IgD-negative memory B cell (primary cell): Measurements from ENCODE around the gene DESI1. TPM values are rescaled to one million over a fixed set of nuclear protein-coding genes. Genes with fewer than 3 reads are reported as not detected.
"Not testable (repeated sequence)": the region's sequence is repeated elsewhere in the genome, so short reads cannot be mapped to it uniquely, and the experiment has no call there.

Experiments used
- H3K27ac Mint-ChIP-seq, 3 donors: one replicate each; pipeline ENCODE4 v1.8.0; 2020 to 2022; ENCODE audit warnings: mild to moderate bottlenecking in 3 of 3, mixed read lengths in 3 of 3, moderate library complexity in 1 of 3
- H3K27me3 Mint-ChIP-seq: one replicate; pipeline ENCODE4 v1.8.0; 2021; ENCODE audit warnings: mixed read lengths
- H3K36me3 Mint-ChIP-seq: one replicate; pipeline ENCODE4 v1.8.0; 2020; ENCODE audit warnings: mild to moderate bottlenecking, mixed read lengths
- H3K4me1 Mint-ChIP-seq, 3 donors: one replicate each; pipeline ENCODE4 v1.8.0; 2020 to 2022; ENCODE audit warnings: mixed read lengths in 3 of 3, mild to moderate bottlenecking in 1 of 3
- H3K4me3 Mint-ChIP-seq, 4 donors: one replicate each; pipeline ENCODE4 v1.8.0; 2020 to 2022; ENCODE audit warnings: mild to moderate bottlenecking in 4 of 4, mixed read lengths in 4 of 4, moderate library complexity in 3 of 4
- H3K9me3 Mint-ChIP-seq, 3 donors: one replicate each; pipeline ENCODE4 v1.8.0; 2020 to 2021; ENCODE audit warnings: mixed read lengths in 3 of 3, mild to moderate bottlenecking in 1 of 3
- polyA plus RNA-seq: library from polyadenylated mRNA; unstranded; fragments of 300-500 nt; fragmentation: Illumina TruSeq; gene quantifications from one replicate; pipeline ENCODE4 v1.2.3, GENCODE V29; 2021

Gene DESI1
- polyA plus RNA-seq, 1 donor from 2014 or later: 12.5 TPM

- H3K27me3 Mint-ChIP-seq: peaks cover 10% of the 10 kb centered on the region
- no peaks in the 10 kb centered on the region for H3K4me1 Mint-ChIP-seq
- peak overlapping the region in 1 of 3 donors; percentile 74 for H3K27ac Mint-ChIP-seq
- no peak overlapping the region for H3K4me3 Mint-ChIP-seq
- no peaks in the 10 kb centered on the region for H3K9me3 Mint-ChIP-seq
- H3K36me3 Mint-ChIP-seq: no peaks in the 10 kb centered on the region
These were observed 57.7 kb downstream of the DESI1 start for GRCh38 chr22:41563051-41563711.

GRCh38 chr22:41562461-41562860 lies 58.4 kb downstream of the DESI1 start:
- Mint-ChIP-seq H3K4me1 (no peaks in the 10 kb centered on the region), H3K36me3 (no peaks in the 10 kb centered on the region), H3K4me3 (no peak overlapping the region), H3K27me3 (peaks cover 14% of the 10 kb centered on the region), H3K27ac (peak overlapping the region in 1 of 3 donors; percentile 74), H3K9me3 (no peaks in the 10 kb centered on the region)

- Mint-ChIP-seq H3K27ac (no peak overlapping the region), H3K27me3 (peaks cover 14% of the 10 kb centered on the region), H3K9me3 (no peaks in the 10 kb centered on the region), H3K4me3 (no peak overlapping the region), H3K4me1 (no peaks in the 10 kb centered on the region), H3K36me3 (no peaks in the 10 kb centered on the region)
These were observed 59.1 kb downstream of the DESI1 start for GRCh38 chr22:41561788-41562187.

- H3K27me3 Mint-ChIP-seq: peaks cover 16% of the 10 kb centered on the region
- H3K36me3 Mint-ChIP-seq: peaks cover 2% of the 10 kb centered on the region
- H3K27ac Mint-ChIP-seq: no peak overlapping the region
- peaks cover 0 to 1% (median 0%) of the 10 kb centered on the region in 3 donors for H3K4me1 Mint-ChIP-seq
- no peaks in the 10 kb centered on the region for H3K9me3 Mint-ChIP-seq
- H3K4me3 Mint-ChIP-seq: no peak overlapping the region
These were observed 59.5 kb downstream of the DESI1 start for GRCh38 chr22:41561335-41561734.

- Mint-ChIP-seq H3K9me3 (no peaks in the 10 kb centered on the region), H3K27me3 (peaks cover 19% of the 10 kb centered on the region), H3K4me3 (no peak overlapping the region), H3K4me1 (peaks cover 0 to 3% (median 0%) of the 10 kb centered on the region in 3 donors), H3K36me3 (peaks cover 2% of the 10 kb centered on the region), H3K27ac (no peak overlapping the region)
These were observed 60.8 kb downstream of the DESI1 start for GRCh38 chr22:41560095-41560471.

- H3K4me1 Mint-ChIP-seq, H3K27ac Mint-ChIP-seq, H3K4me3 Mint-ChIP-seq, H3K9me3 Mint-ChIP-seq, H3K36me3 Mint-ChIP-seq: not testable (repeated sequence)
- H3K27me3 Mint-ChIP-seq: peaks cover 21% of the 10 kb centered on the region
These were observed 62.6 kb downstream of the DESI1 start for GRCh38 chr22:41558241-41558630.

- no peak overlapping the region for H3K27ac Mint-ChIP-seq
- no peaks in the 10 kb centered on the region for H3K9me3 Mint-ChIP-seq
- peak overlapping the region in 1 of 4 donors; percentile 22 for H3K4me3 Mint-ChIP-seq
- peaks cover 21% of the 10 kb centered on the region for H3K27me3 Mint-ChIP-seq
- peaks cover 0 to 3% (median 0%) of the 10 kb centered on the region in 3 donors for H3K4me1 Mint-ChIP-seq
- H3K36me3 Mint-ChIP-seq: peaks cover 2% of the 10 kb centered on the region
These were observed 63.2 kb downstream of the DESI1 start for GRCh38 chr22:41557401-41558240.

- Mint-ChIP-seq H3K27ac (no peak overlapping the region), H3K4me3 (no peak overlapping the region)
These were observed 64.3 kb downstream of the DESI1 start for GRCh38 chr22:41556561-41556960.

GRCh38 chr22:41555325-41555982 lies 65.4 kb downstream of the DESI1 start:
- no peak overlapping the region for H3K27ac Mint-ChIP-seq
- H3K9me3 Mint-ChIP-seq: no peaks in the 10 kb centered on the region
- H3K27me3 Mint-ChIP-seq: peaks cover 21% of the 10 kb centered on the region

More at GRCh38 chr22:41556561-41556960, 64.3 kb downstream of the DESI1 start:
- Mint-ChIP-seq H3K27me3 (peaks cover 26% of the 10 kb centered on the region), H3K36me3 (peaks cover 2% of the 10 kb centered on the region), H3K4me1 (peaks cover 0 to 3% (median 0%) of the 10 kb centered on the region in 3 donors), H3K9me3 (no peaks in the 10 kb centered on the region)

GRCh38 chr22:41551877-41552582 lies 68.8 kb downstream of the DESI1 start:
- H3K36me3 Mint-ChIP-seq: peaks cover 2% of the 10 kb centered on the region
- H3K27ac Mint-ChIP-seq: no peak overlapping the region
- peaks cover 14% of the 10 kb centered on the region for H3K27me3 Mint-ChIP-seq
- no peaks in the 10 kb centered on the region for H3K9me3 Mint-ChIP-seq
- H3K4me1 Mint-ChIP-seq: peaks cover 0 to 3% (median 0%) of the 10 kb centered on the region in 3 donors
- peak overlapping the region in 1 of 4 donors; percentile 43 for H3K4me3 Mint-ChIP-seq

More at GRCh38 chr22:41555325-41555982, 65.4 kb downstream of the DESI1 start:
- Mint-ChIP-seq H3K4me3 (no peak overlapping the region), H3K4me1 (peaks cover 0 to 3% (median 0%) of the 10 kb centered on the region in 3 donors), H3K36me3 (peaks cover 2% of the 10 kb centered on the region)

- H3K27me3 Mint-ChIP-seq: peaks cover 9% of the 10 kb centered on the region
- no peak overlapping the region for H3K4me3 Mint-ChIP-seq
- no peak overlapping the region for H3K27ac Mint-ChIP-seq
- no peaks in the 10 kb centered on the region for H3K4me1 Mint-ChIP-seq
- H3K9me3 Mint-ChIP-seq: no peaks in the 10 kb centered on the region
- H3K36me3 Mint-ChIP-seq: no peaks in the 10 kb centered on the region
These were observed 69.8 kb downstream of the DESI1 start for GRCh38 chr22:41550952-41551491.

- H3K9me3 Mint-ChIP-seq: no peaks in the 10 kb centered on the region
- H3K27ac Mint-ChIP-seq: peak overlapping the region in 2 of 3 donors; percentile 35 to 87
- H3K4me1 Mint-ChIP-seq: peaks cover 7 to 12% (median 10%) of the 10 kb centered on the region in 3 donors
- no peaks in the 10 kb centered on the region for H3K36me3 Mint-ChIP-seq
- peak overlapping the region in 1 of 4 donors; percentile 52 for H3K4me3 Mint-ChIP-seq
- H3K27me3 Mint-ChIP-seq: peaks cover 5% of the 10 kb centered on the region
These were observed 72.0 kb downstream of the DESI1 start for GRCh38 chr22:41548830-41549211.
